HEK293 (cell line): ENCODE data around the gene PHPT1.
"Not testable (repeated sequence)": the region's sequence is repeated elsewhere in the genome, so short reads cannot be mapped to it uniquely, and the experiment has no call there.

Source experiments
- CTCF ChIP-seq: fragments of 450-650 bp; formaldehyde crosslinking; IDR thresholded peaks from 2 replicates; pipeline ENCODE4 v1.5.1; 2016; ENCODE audit warnings: missing biosample characterization, missing genetic modification characterization
- ZBTB17 ChIP-seq: fragments of 450-650 bp; formaldehyde crosslinking; IDR thresholded peaks from 2 replicates; pipeline ENCODE4 v1.5.1; 2016; ENCODE audit warnings: missing biosample characterization, missing genetic modification characterization
- ZNF140 ChIP-seq: fragments of 450-650 bp; formaldehyde crosslinking; IDR thresholded peaks from 2 replicates; pipeline ENCODE4 v1.5.1; 2016; ENCODE audit warnings: missing biosample characterization, missing genetic modification characterization
- ZNF624 ChIP-seq: fragments of 450-650 bp; formaldehyde crosslinking; IDR thresholded peaks from 2 replicates; pipeline ENCODE4 v1.5.1; 2017; ENCODE audit warnings: missing biosample characterization, missing genetic modification characterization

DNA sequence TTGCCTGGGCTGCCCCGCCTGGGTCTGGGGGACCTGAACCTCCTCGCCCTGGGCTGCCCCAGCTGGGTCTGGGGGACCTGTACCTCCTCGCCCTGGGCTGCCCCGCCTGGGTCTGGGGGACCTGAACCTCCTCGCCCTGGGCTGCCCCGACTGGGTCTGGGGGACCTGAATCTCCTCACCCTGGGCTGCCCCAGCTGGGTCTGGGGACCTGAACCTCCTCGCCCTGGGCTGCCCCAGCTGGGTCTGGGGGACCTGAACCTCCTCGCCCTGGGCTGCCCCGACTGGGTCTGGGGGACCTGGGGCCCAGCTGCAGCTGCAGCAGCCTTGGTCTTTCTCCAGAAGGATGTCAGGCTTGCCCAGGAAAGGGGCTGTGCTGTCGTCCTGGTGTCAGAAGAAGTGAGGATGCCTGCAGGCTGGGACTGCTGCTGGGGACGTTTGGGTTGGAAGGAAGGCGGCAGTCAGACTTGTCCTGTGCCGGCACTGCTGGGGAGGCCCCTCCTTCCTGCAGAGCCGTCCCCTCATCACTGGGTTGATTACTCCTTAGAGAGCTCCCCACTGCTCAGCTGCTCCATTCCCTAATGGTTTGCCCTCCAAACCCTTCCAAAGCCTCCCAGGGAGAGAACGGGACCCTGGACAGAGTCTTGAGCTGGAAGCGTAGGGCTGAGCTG, 15.7 kb upstream of the PHPT1 start:
- not testable (repeated sequence) for TF ChIP-seq ZNF624; CTCF (tag by site-specific recombination); ZNF140 (tag by site-specific recombination); ZBTB17 (tag by site-specific recombination)
